Endothelial cell of hepatic sinusoid (primary cell): ENCODE results near the gene WDR5B.

Experiments used
- in situ Hi-C: cut with HindIII; loops from 2 replicates; pipeline ENCODE4 v1.10.0; 2017; ENCODE audit warnings: low sequenced_read_pairs

WDR5B gene

GRCh38 chr3:122410111-122410510 is 5.8 kb downstream of the WDR5B start:
- in situ Hi-C loops, result no loop called here

GRCh38 chr3:122409446-122409845 is 6.4 kb downstream of the WDR5B start:
- in situ Hi-C loops, result no loop called here

GRCh38 chr3:122407946-122408345 is 7.9 kb downstream of the WDR5B start:
- in situ Hi-C loops, result no loop called here

GRCh38 chr3:122406198-122406597 is 9.7 kb downstream of the WDR5B start:
- in situ Hi-C loops, result no loop called here

- in situ Hi-C loops, result no loop called here
These were observed 10.8 kb downstream of the WDR5B start for GRCh38 chr3:122405015-122405414.

- in situ Hi-C loops, result no loop called here
These were observed 12.4 kb downstream of the WDR5B start for GRCh38 chr3:122403489-122403888.

- in situ Hi-C loops, result no loop called here
These were observed 16.9 kb downstream of the WDR5B start for GRCh38 chr3:122398920-122399319.

- in situ Hi-C loops, result no loop called here
These were observed 18.7 kb downstream of the WDR5B start for GRCh38 chr3:122397201-122397600.

- in situ Hi-C loops, result no loop called here
These were observed 19.4 kb downstream of the WDR5B start for GRCh38 chr3:122396511-122396910.

- in situ Hi-C loops, result no loop called here
These were observed 20.3 kb downstream of the WDR5B start for GRCh38 chr3:122395582-122395981.

- in situ Hi-C loops, result no loop called here
These were observed 21.7 kb downstream of the WDR5B start for GRCh38 chr3:122394173-122394572.

- in situ Hi-C loops, result no loop called here
These were observed 22.7 kb downstream of the WDR5B start for GRCh38 chr3:122392868-122393844.

- in situ Hi-C loops, result no loop called here
These were observed 24.0 kb downstream of the WDR5B start for GRCh38 chr3:122391681-122392446.

GRCh38 chr3:122390665-122391064 is 25.2 kb downstream of the WDR5B start:
- in situ Hi-C loops, result no loop called here

GRCh38 chr3:122389892-122390291 is 26.0 kb downstream of the WDR5B start:
- in situ Hi-C loops, result no loop called here

GRCh38 chr3:122389197-122389596 is 26.7 kb downstream of the WDR5B start:
- in situ Hi-C loops, result no loop called here

- in situ Hi-C loops, result no loop called here
These were observed 28.2 kb downstream of the WDR5B start for GRCh38 chr3:122387709-122388108.

- in situ Hi-C loops, result no loop called here
These were observed 31.8 kb downstream of the WDR5B start, which contains the start of gene FAM162A for GRCh38 chr3:122383771-122384697. TSS of gene FAM162A (plus strand) at chr3:122384182. CDS start at chr3:122384266, 84 bp downstream.

GRCh38 chr3:122382888-122383666 is 32.8 kb downstream of the WDR5B start, which contains the start of gene MIX23:
TSS of gene MIX23 (minus strand) at chr3:122383231. CDS start at chr3:122383224, 7 bp downstream.
- in situ Hi-C loops, result no loop called here

GRCh38 chr3:122377975-122378374 is 37.9 kb downstream of the WDR5B start:
- in situ Hi-C loops, result no loop called here
